Measurements from ENCODE around the gene ADRB2. TPM values are rescaled to one million over a fixed set of nuclear protein-coding genes. Genes with fewer than 3 reads are reported as not detected.

The ADRB2 gene
- total and polyA plus RNA-seq, 10 of the 15 experiments (the other 5 are each of a cell fraction or from before 2014, with no cell fraction given), result 0.03 to 0.34 (median 0.18) TPM; not detected in 1

DNA sequence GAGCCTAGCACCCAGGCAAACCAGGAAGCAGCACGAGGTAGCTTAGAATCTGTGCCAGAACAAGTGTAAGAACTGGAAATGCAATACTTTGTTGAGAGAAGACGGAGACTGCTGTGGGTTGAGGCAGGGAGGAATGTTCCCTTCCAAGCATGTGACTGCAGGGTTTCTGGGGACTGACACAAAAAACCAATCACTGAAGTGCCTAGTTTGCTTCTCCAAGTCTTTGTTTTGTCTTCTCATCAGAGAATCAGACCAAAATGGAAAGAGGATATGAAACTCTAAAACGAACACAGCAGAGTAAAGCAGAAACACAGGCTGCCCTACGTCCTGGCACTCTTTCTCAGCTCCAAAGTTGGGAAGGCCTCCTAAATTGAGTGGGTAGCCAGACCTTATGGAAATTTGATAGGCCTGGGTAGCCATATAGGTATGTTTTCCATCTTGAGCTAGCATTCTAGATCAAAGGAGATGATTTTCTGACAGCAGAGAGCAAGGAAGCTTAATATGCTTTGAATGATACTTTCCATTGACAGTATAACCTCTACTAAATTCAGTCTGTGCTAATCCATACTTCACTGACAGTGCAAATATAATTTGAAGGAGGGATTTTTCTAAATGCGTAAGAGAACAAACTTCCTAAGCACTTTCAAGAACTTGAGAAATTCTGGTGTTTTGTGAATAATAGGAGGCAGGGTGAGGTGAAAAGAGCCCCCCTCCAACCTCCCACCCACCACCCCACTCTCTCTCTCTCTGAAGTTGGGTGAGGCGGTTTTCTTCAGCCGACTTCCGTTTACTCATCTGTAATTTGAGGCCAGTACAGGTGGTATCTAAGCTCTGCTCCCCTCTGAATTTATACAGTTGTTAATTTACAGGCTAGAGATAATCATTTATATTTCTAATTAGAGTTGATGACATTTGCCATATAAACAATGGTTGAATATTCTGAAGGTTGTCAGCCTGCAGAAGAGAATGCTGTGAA lies 5.5 kb downstream of the ADRB2 start:
- no peaks in the 10 kb centered on the region for H3K9me3 ChIP-seq (replicated peaks; ENCODE audit: control insufficient read depth, insufficient read depth, low read length)
- peak; percentile 59 for DNase-seq (ENCODE audit: low read depth, low spot score)
- H2AFZ ChIP-seq (ENCODE audit: control insufficient read depth, low read depth, low read length), result peak overlapping the region; percentile 49
- H3K9ac ChIP-seq (ENCODE audit: control insufficient read depth, insufficient read depth, low read length), result no peak overlapping the region
- WGBS (ENCODE audit: insufficient coverage, insufficient replicate concordance, low lambda C conversion rate, missing lambda C conversion rate), result 15% methylated on average over 8 of the region's 8 CpGs
- 0 out of 2 replicates have a peak overlapping the region, but pooled peaks have one; percentile 28 for H3K4me3 ChIP-seq
- no peaks in the 10 kb centered on the region for H4K20me1 ChIP-seq (ENCODE audit: control insufficient read depth, insufficient read depth)
- FAIRE-seq, result peak; percentile 99
- H3K4me1 ChIP-seq (ENCODE audit: control insufficient read depth, insufficient read depth, low read length), result peaks cover 31% of the 10 kb centered on the region
- SMC1A ChIA-PET (ENCODE audit: uncharacterized antibody, unreplicated experiment), result interaction anchor here (0.7 to 2.6 kb wide), 17 partner anchors 10 to 124 kb away, joined by 3 to 20 read pairs (median 3); no protein-coding TSS in a partner anchor
- in situ Hi-C loops (cut with MboI), result no loop called here
- no TSS peak for BruUV-seq (replicated peaks)
- no peaks in the 10 kb centered on the region for H3K79me2 ChIP-seq (ENCODE audit: control insufficient read depth, insufficient read depth, low read length)
- peak overlapping the region; percentile 52 for H3K4me2 ChIP-seq (ENCODE audit: control insufficient read depth, insufficient read depth)
- H3K27ac ChIP-seq (ENCODE audit: control insufficient read depth, insufficient read depth), result peak overlapping the region; percentile 40
- H3K36me3 ChIP-seq (ENCODE audit: control insufficient read depth in 2 of 2, insufficient read depth in 2 of 2, low read length in 1 of 2), result no peaks in the 10 kb centered on the region
- H3K27me3 ChIP-seq (replicated peaks in 1 of 2; ENCODE audit: control insufficient read depth in 2 of 2, insufficient read depth in 2 of 2, low read length in 1 of 2), result no peaks in the 10 kb centered on the region; a peak in 1 of 4 replicates
- CTCF ChIA-PET, result interaction anchor here (1.2 to 5.9 kb wide), 5 partner anchors 11 to 126 kb away, joined by 3 to 37 read pairs (median 9); no protein-coding TSS in a partner anchor
- POLR2A ChIA-PET, result interaction anchor here (0.9 kb wide), 1 partner anchor 21 kb away, joined by 3 read pairs; no protein-coding TSS in a partner anchor
- intact Hi-C loops (cut with micrococcal nuclease; ENCODE audit: unreplicated experiment), result loop anchor here (5.0 kb wide), 1 partner anchor 125 kb away; no protein-coding TSS in a partner anchor
- peak; percentile 92 for ATAC-seq
- RAD21 ChIA-PET (ENCODE audit: unreplicated experiment), result interaction anchor here (0.6 to 2.9 kb wide), 4 partner anchors 11 to 126 kb away, joined by 3 to 7 read pairs (median 4); no protein-coding TSS in a partner anchor
- TF ChIP-seq HDAC6 (IDR thresholded peaks at IDR 0.05; ENCODE audit: unreplicated experiment) (no peak), REST (IDR thresholded peaks at IDR 0.05; ENCODE audit: low read depth, low read length) (no peak), MEF2A (IDR thresholded peaks at IDR 0.05; ENCODE audit: insufficient read depth, low read depth, low read length) (0 out of 2 replicates have a peak, but pooled peaks have one; percentile 59), GABPA (IDR thresholded peaks at IDR 0.05; ENCODE audit: low read depth) (no peak), DPF2 (IDR thresholded peaks at IDR 0.05) (peak; percentile 77), SPI1 (IDR thresholded peaks at IDR 0.05; ENCODE audit: borderline replicate concordance, insufficient read depth, low read depth, low read length) (peak; percentile 98), MTA3 (IDR thresholded peaks at IDR 0.05; ENCODE audit: borderline replicate concordance, low read length) (peak; percentile 39; the same call in 1 of the 2 replicates), PBX3 (IDR thresholded peaks at IDR 0.05; ENCODE audit: insufficient replicate concordance, low read depth, low read length) (no peak)
- TF ChIP-seq, protein P1, sequence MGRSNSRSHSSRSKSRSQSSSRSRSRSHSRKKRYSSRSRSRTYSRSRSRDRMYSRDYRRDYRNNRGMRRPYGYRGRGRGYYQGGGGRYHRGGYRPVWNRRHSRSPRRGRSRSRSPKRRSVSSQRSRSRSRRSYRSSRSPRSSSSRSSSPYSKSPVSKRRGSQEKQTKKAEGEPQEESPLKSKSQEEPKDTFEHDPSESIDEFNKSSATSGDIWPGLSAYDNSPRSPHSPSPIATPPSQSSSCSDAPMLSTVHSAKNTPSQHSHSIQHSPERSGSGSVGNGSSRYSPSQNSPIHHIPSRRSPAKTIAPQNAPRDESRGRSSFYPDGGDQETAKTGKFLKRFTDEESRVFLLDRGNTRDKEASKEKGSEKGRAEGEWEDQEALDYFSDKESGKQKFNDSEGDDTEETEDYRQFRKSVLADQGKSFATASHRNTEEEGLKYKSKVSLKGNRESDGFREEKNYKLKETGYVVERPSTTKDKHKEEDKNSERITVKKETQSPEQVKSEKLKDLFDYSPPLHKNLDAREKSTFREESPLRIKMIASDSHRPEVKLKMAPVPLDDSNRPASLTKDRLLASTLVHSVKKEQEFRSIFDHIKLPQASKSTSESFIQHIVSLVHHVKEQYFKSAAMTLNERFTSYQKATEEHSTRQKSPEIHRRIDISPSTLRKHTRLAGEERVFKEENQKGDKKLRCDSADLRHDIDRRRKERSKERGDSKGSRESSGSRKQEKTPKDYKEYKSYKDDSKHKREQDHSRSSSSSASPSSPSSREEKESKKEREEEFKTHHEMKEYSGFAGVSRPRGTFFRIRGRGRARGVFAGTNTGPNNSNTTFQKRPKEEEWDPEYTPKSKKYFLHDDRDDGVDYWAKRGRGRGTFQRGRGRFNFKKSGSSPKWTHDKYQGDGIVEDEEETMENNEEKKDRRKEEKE (IDR thresholded peaks at IDR 0.05), result no peak
- TF ChIP-seq, protein P2, sequence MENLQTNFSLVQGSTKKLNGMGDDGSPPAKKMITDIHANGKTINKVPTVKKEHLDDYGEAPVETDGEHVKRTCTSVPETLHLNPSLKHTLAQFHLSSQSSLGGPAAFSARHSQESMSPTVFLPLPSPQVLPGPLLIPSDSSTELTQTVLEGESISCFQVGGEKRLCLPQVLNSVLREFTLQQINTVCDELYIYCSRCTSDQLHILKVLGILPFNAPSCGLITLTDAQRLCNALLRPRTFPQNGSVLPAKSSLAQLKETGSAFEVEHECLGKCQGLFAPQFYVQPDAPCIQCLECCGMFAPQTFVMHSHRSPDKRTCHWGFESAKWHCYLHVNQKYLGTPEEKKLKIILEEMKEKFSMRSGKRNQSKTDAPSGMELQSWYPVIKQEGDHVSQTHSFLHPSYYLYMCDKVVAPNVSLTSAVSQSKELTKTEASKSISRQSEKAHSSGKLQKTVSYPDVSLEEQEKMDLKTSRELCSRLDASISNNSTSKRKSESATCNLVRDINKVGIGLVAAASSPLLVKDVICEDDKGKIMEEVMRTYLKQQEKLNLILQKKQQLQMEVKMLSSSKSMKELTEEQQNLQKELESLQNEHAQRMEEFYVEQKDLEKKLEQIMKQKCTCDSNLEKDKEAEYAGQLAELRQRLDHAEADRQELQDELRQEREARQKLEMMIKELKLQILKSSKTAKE (IDR thresholded peaks at IDR 0.05; ENCODE audit: low read depth, poor library complexity, severe bottlenecking), result peak; percentile 39

All from GM12878 (cell line).